MM.1S (cell line): ENCODE results near the gene PAMR1.

Experiments
- EZH2 ChIP-seq: fragments of 300-600 bp; sonication (generic); optimal IDR thresholded peaks from 2 replicates; pipeline ENCODE3; 2017; ENCODE audit warnings: low read depth, mild to moderate bottlenecking, antibody characterized with exemption, low read length, mixed read lengths
- EZH2phosphoT487 ChIP-seq: fragments of 300-600 bp; sonication (generic); IDR thresholded peaks from 2 replicates; pipeline ENCODE4 v1.6.1; 2018; ENCODE audit warnings: antibody characterized with exemption, low read length
- TF ChIP-seq, protein P1 (sequence below): fragments of 300-600 bp; sonication (generic); IDR thresholded peaks from 2 replicates; pipeline ENCODE4 v1.5.1; 2016; ENCODE audit warnings: antibody characterized with exemption, low read length, mixed read lengths

DNA sequence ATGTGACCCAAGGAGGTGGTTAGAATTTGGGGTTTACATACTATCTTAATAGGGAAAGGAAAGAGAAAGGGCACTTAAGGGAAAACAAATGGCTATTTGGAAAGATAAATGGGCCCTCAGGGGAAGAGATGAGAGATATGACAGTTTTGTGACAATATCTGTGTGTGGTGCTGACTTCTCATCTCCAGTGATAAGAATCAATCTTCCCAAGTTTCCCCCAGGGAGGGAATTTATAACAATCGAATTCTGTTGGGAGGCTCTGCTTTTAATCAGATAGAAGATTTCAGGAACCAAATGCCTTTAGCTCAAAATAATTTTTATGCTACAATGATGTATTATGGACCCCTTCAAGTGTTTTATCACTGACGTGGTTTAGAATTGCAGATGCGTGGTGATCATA is 46.3 kb upstream of the PAMR1 start:
- TF ChIP-seq, protein P1, sequence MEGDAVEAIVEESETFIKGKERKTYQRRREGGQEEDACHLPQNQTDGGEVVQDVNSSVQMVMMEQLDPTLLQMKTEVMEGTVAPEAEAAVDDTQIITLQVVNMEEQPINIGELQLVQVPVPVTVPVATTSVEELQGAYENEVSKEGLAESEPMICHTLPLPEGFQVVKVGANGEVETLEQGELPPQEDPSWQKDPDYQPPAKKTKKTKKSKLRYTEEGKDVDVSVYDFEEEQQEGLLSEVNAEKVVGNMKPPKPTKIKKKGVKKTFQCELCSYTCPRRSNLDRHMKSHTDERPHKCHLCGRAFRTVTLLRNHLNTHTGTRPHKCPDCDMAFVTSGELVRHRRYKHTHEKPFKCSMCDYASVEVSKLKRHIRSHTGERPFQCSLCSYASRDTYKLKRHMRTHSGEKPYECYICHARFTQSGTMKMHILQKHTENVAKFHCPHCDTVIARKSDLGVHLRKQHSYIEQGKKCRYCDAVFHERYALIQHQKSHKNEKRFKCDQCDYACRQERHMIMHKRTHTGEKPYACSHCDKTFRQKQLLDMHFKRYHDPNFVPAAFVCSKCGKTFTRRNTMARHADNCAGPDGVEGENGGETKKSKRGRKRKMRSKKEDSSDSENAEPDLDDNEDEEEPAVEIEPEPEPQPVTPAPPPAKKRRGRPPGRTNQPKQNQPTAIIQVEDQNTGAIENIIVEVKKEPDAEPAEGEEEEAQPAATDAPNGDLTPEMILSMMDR: no peak
- TF ChIP-seq EZH2 (no peak), EZH2phosphoT487 (no peak)
